Stimulated activated CD4-positive, alpha-beta T cell treated with anti-CD3 and anti-CD28 coated beads, Interleukin-2, amount 100 ng/mL, for 48 hours (primary cell): ENCODE measurements around the gene NCAN.
"Not testable (repeated sequence)": the region's sequence is repeated elsewhere in the genome, so short reads cannot be mapped to it uniquely, and the experiment has no call there.

Source experiments
- DNase-seq, 2 donors: peaks; one replicate each; pipeline ENCODE4 v3.0.0-alpha.2; 2020

NCAN gene

GRCh38 chr19:19226204-19226603 is 14.4 kb downstream of the NCAN start:
- DNase-seq: no peak

GRCh38 chr19:19226663-19227062 is 14.9 kb downstream of the NCAN start:
- DNase-seq: no peak

GRCh38 chr19:19227217-19227616 is 15.5 kb downstream of the NCAN start:
- no peak for DNase-seq

- DNase-seq: no peak
Measured at GRCh38 chr19:19229701-19230100, 17.9 kb downstream of the NCAN start.

- no peak for DNase-seq
Measured at GRCh38 chr19:19230999-19231398, 19.2 kb downstream of the NCAN start.

- no peak for DNase-seq
Measured at GRCh38 chr19:19232261-19232721, 20.5 kb downstream of the NCAN start.

GRCh38 chr19:19234220-19234816 is 22.6 kb downstream of the NCAN start:
- no peak for DNase-seq

- DNase-seq: no peak
Measured at GRCh38 chr19:19236173-19236572, 24.4 kb downstream of the NCAN start.

GRCh38 chr19:19238126-19238894 is 26.6 kb downstream of the NCAN start:
- DNase-seq: no peak

GRCh38 chr19:19239675-19240074 is 27.9 kb downstream of the NCAN start:
- DNase-seq: no peak

GRCh38 chr19:19240476-19240875 is 28.7 kb downstream of the NCAN start:
- DNase-seq: no peak

GRCh38 chr19:19250196-19250801 is 38.5 kb downstream of the NCAN start:
- DNase-seq: no peak

- not testable (repeated sequence) for DNase-seq
Measured at GRCh38 chr19:19253409-19253808, 41.7 kb downstream of the NCAN start.

GRCh38 chr19:19256072-19256969 is 44.6 kb downstream of the NCAN start:
- DNase-seq: no peak

GRCh38 chr19:19257137-19257536 is 45.4 kb downstream of the NCAN start:
- no peak for DNase-seq

- no peak for DNase-seq
Measured at GRCh38 chr19:19257836-19258588, 46.3 kb downstream of the NCAN start.

GRCh38 chr19:19258589-19259338 is 47.0 kb downstream of the NCAN start:
- DNase-seq: no peak

- no peak for DNase-seq
Measured at GRCh38 chr19:19259741-19260140, 48.0 kb downstream of the NCAN start.

- no peak for DNase-seq
Measured at GRCh38 chr19:19260417-19261214, 48.9 kb downstream of the NCAN start.

- DNase-seq: no peak
Measured at GRCh38 chr19:19261350-19262189, 49.8 kb downstream of the NCAN start.
